ENCODE measurements around the gene DNAH7.

DNA sequence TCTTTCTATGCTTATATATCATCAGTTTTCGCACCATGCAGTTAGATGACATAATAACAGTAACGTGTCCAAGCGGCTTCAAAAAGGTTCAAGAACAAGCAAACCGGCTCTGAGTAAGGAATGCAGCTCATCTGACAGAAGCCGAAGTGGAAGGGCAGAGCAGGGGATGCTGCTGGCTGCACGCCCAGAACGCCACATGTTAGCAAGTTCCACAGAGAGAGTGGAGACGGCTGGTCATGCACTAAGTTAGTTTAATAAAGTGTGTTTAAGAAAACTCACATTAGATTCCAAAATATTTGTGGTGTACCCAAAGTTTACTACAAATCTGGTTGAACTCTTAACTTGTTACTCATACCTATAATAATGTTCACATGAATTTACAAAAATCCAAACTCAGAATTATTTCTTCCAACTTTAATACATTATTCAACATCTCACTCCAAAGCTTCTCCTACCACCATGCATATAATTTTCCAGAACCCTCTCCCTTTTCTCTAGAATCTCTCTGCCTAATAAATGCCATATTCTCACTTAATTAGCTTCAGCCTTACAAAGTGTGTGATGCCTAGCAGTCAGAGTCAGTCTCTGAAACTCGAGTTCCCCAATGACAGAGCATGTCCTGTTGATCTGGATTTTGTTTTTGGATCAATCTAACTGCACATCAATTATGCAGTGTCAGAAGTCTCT is 170.0 kb downstream of the DNAH7 start:
- no peak for TF ChIP-seq CTCF (IDR thresholded peaks at IDR 0.05)
- no peak for TF ChIP-seq POLR2A (IDR thresholded peaks at IDR 0.05)

Data from adrenal gland (tissue), 5 donors.